LNCaP clone FGC (cell line): ENCODE results near the gene NDUFS8.

Experiments
- DNase-seq: peaks from one replicate; pipeline ENCODE4 v3.0.0-alpha.2; 2011; ENCODE audit warnings: low read depth
- H3K4me3 ChIP-seq: 2 replicates; pipeline ENCODE4 v1.5.1; 2011; ENCODE audit warnings: mild to moderate bottlenecking, low read depth, low read length, control low read depth
- CTCF ChIP-seq: IDR thresholded peaks from 2 replicates; pipeline ENCODE4 v1.5.1; 2012; ENCODE audit warnings: mild to moderate bottlenecking; ENCODE audit not compliant: control insufficient read depth, insufficient read depth; ENCODE audit errors: extremely low read depth

Gene NDUFS8

DNA sequence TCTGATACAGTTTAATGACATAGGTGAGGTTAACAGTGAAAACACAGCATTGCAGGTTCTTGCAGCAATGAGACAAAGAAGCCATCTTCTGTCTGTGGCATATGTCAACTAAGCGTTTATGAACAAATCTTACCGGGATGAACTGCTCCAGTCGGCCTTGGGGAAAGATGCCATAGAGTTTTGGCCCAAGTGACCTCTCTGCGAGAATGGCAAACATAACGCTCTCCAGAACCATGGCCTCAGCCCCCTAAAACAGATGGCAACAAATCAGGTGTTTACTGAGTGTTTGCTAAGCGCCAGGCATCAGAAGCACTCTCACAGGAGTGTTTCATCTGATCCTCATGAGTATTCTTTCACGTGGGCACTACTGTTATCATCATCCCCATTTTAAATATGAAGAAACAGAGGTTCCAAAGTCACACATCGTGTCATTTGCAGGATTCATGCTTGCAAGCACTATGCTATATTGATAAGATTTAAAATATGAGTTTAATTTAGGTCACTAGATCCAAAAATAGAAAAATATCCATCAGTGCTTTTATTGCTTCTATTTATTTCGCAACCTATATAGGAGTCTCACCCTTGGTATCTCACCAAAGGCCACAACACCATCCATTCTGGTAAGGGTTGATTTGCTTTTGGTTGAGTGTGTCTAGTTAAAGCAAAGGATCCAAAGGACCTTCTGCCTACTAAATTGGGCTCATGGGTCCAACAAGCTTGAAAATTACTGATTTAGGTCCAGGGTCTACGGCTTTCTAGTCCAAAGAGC is 44.3 kb downstream of the NDUFS8 start:
- no peak for TF ChIP-seq CTCF
- DNase-seq, result no peak
- no peak overlapping the region for H3K4me3 ChIP-seq

- DNase-seq, result no peak
- TF ChIP-seq CTCF, result no peak
- no peak overlapping the region for H3K4me3 ChIP-seq
Measured at GRCh38 chr11:68076371-68077042, 46.0 kb downstream of the NDUFS8 start.

DNA sequence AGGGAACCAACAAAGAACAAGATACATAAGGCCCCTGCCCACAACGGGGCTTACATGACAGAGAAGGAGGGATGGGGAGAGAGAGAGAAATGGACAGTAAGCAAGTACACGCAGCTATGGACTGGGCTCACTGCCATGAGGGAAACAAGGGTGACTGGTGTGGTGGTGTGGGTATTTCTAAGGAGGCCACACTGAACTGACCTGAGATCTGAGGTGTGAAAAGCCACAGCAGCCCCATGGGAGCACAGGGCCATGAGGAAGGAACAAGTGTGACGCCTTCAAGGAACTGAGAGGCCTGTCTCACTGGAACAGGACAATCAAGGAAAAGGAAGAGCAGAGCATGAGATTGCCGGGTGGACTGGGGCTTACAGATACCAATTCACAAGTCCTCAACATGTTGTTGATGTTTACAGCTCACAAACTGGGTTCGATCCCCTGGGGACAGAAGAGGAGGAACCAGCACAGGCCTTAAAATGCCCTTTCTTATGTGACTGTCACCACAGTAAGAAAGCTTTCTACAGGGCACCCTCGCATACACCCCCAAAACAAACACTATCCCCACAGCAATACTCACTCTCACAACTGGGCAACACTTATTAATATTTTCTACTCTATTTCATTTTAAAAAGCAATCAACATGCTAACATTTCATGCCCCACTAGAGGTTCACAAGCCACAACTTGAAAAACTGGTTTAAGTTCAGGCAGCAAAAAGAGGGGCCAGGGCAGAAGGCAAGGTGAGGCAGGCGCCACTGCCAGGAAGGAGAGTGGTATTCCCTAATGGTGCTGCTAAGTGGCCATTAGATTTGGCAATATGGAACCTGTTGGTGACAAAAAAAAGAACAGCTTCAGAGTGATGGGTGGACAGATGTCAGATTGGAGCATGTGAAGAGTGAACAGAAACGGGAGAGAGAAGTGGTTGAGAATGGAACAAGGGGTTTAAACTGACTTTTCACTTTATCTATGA is 47.4 kb downstream of the NDUFS8 start:
- H3K4me3 ChIP-seq, result no peak overlapping the region
- TF ChIP-seq CTCF, result no peak
- DNase-seq, result no peak

- DNase-seq, result no peak
- H3K4me3 ChIP-seq, result no peak overlapping the region; the same call in 1 of the 2 replicates
- TF ChIP-seq CTCF, result no peak
Measured at GRCh38 chr11:68080860-68081259, 50.4 kb downstream of the NDUFS8 start.

DNA sequence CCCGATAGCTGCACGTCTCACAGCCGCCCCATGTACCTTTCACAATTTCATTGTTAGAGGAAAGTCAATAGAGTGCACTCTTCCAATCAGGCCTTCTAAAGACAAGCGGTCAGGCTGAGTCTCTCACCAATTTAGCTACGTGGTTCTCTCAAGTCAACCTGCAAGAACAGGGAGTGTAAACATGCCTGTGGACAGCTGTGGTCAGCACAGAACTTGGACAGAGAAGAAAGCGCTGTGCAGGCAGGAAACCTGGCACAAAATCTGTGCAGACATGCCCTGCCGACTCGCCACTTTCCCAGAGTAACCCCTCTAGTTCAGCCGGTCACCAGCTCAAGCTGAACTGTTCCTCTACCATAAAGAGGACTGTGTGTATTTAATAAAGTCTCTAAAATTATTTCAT is 51.2 kb downstream of the NDUFS8 start:
- peak overlapping the region; percentile 32 for H3K4me3 ChIP-seq
- TF ChIP-seq CTCF, result no peak
- DNase-seq, result peak; percentile 85

- peak overlapping the region; percentile 32 for H3K4me3 ChIP-seq
- no peak for TF ChIP-seq CTCF
- peak; percentile 73 for DNase-seq
Measured at GRCh38 chr11:68082481-68082880, 52.0 kb downstream of the NDUFS8 start.
